IMR-90 (cell line): ENCODE data around the gene CHRM4. TPM values are rescaled to one million over a fixed set of nuclear protein-coding genes. Genes with fewer than 3 reads are reported as not detected.
A peak's percentile ranks its signal among the peaks of the same experiment; 100 is the strongest.

Experiments used
- ATAC-seq: fragments of 200-7000 bp; cut with Tn5 transposase; 2 replicates; pipeline ENCODE4 v1.9.1; 2020; ENCODE audit warnings: low read depth, mild to moderate bottlenecking, moderate library complexity
- BruUV-seq: library from RNA; stranded (reverse); fragments of 400-500 nt; replicated peaks from 2 replicates; lab custom pipeline; 2021; lab: Mats Ljungman, UMichigan
- CTCF ChIA-PET: fragments of 300-600 bp; formaldehyde crosslinking; extraction: SDS; loops from one replicate; lab custom pipeline; 2021; ENCODE audit warnings: antibody characterized with exemption; lab: Yijun Ruan, JAX
- POLR2A ChIA-PET: fragments of 300-600 bp; sonication (Branson Sonifier 250); formaldehyde crosslinking; loops from one replicate; lab custom pipeline; 2022; ENCODE audit warnings: antibody characterized with exemption; ENCODE audit not compliant: unreplicated experiment; lab: Charles Lee
- DNase-seq: peaks from one replicate; pipeline ENCODE4 v3.0.0; 2013
- H2AFZ ChIP-seq: replicated peaks from 2 replicates; pipeline ENCODE3; 2013; ENCODE audit warnings: low read length, mild to moderate bottlenecking; ENCODE audit not compliant: poor library complexity
- H2AK5ac ChIP-seq: 2 replicates; pipeline ENCODE4 v1.6.1; 2013; ENCODE audit warnings: low read depth, low read length, inconsistent platforms
- H2AK9ac ChIP-seq: replicated peaks from 2 replicates; pipeline ENCODE3; 2013; ENCODE audit warnings: mild to moderate bottlenecking, low read depth, low read length, moderate library complexity; ENCODE audit not compliant: poor library complexity
- H2BK120ac ChIP-seq: 2 replicates; pipeline ENCODE4 v1.6.1; 2013; ENCODE audit warnings: low read depth, low read length, inconsistent platforms
- H2BK15ac ChIP-seq: 3 replicates; pipeline ENCODE4 v1.6.1; 2013; ENCODE audit warnings: low read depth, low read length, inconsistent platforms
- H2BK20ac ChIP-seq: 2 replicates; pipeline ENCODE4 v1.6.1; 2013; ENCODE audit warnings: low read depth, mild to moderate bottlenecking, inconsistent platforms, low read length, moderate library complexity
- H2BK5ac ChIP-seq: 2 replicates; pipeline ENCODE4 v1.6.1; 2013; ENCODE audit warnings: mild to moderate bottlenecking, low read depth, low read length, inconsistent platforms; ENCODE audit not compliant: poor library complexity, severe bottlenecking
- H3K14ac ChIP-seq: replicated peaks from 2 replicates; pipeline ENCODE4 v1.6.1; 2013; ENCODE audit warnings: low read depth, low read length, inconsistent platforms
- H3K18ac ChIP-seq: 2 replicates; pipeline ENCODE4 v1.6.1; 2013; ENCODE audit warnings: low read depth, low read length, control low read depth
- H3K23ac ChIP-seq: 2 replicates; pipeline ENCODE4 v1.6.1; 2013; ENCODE audit warnings: low read depth, low read length, inconsistent platforms
- H3K27ac ChIP-seq: 2 replicates; pipeline ENCODE4 v1.5.1; 2013; ENCODE audit warnings: mild to moderate bottlenecking, control low read depth, low read length; ENCODE audit not compliant: insufficient read depth
- H3K27me3 ChIP-seq: 2 replicates; pipeline ENCODE4 v1.6.1; 2013; ENCODE audit warnings: low read length; ENCODE audit not compliant: control insufficient read depth, insufficient read depth
- H3K36me3 ChIP-seq: 2 replicates; pipeline ENCODE4 v1.6.1; 2013; ENCODE audit warnings: low read length, mixed read lengths; ENCODE audit not compliant: control insufficient read depth, insufficient read depth
- H3K4ac ChIP-seq: 2 replicates; pipeline ENCODE4 v1.6.1; 2013; ENCODE audit warnings: low read depth, low read length, inconsistent platforms
- H3K4me1 ChIP-seq: 2 replicates; pipeline ENCODE4 v1.6.1; 2013; ENCODE audit warnings: low read length, mixed read lengths; ENCODE audit not compliant: control insufficient read depth, insufficient read depth
- H3K4me2 ChIP-seq: 2 replicates; pipeline ENCODE4 v1.6.1; 2013; ENCODE audit warnings: low read depth, mild to moderate bottlenecking, control low read depth, low read length, moderate library complexity
- H3K4me3 ChIP-seq: 2 replicates; pipeline ENCODE4 v1.5.1; 2013; ENCODE audit warnings: low read depth, mild to moderate bottlenecking, control low read depth, low read length, moderate library complexity; ENCODE audit not compliant: insufficient read depth
- H3K56ac ChIP-seq: 2 replicates; pipeline ENCODE4 v1.6.1; 2013; ENCODE audit warnings: low read length, inconsistent platforms; ENCODE audit not compliant: insufficient read depth; ENCODE audit errors: extremely low read depth
- H3K79me1 ChIP-seq, 2 experiments: 2 replicates each; pipeline ENCODE4 v1.6.1; 2013; ENCODE audit warnings: low read length in 2 of 2, inconsistent platforms in 1 of 2, low read depth in 1 of 2
- H3K9ac ChIP-seq: 2 replicates; pipeline ENCODE4 v1.6.1; 2013; ENCODE audit warnings: low read depth, low read length, control low read depth
- H3K9me1 ChIP-seq: 2 replicates; pipeline ENCODE4 v1.6.1; 2013; ENCODE audit warnings: low read length, inconsistent platforms; ENCODE audit not compliant: insufficient read depth
- H3K9me3 ChIP-seq: 2 replicates; pipeline ENCODE4 v1.6.1; 2013; ENCODE audit warnings: low read length; ENCODE audit not compliant: control insufficient read depth, insufficient read depth
- H4K20me1 ChIP-seq: 2 replicates; pipeline ENCODE4 v1.6.1; 2013; ENCODE audit warnings: low read length, inconsistent platforms; ENCODE audit not compliant: insufficient read depth
- H4K5ac ChIP-seq: 2 replicates; pipeline ENCODE4 v1.6.1; 2013; ENCODE audit warnings: mild to moderate bottlenecking, low read depth, low read length, control low read depth
- H4K8ac ChIP-seq, 2 experiments: 2 replicates each; pipeline ENCODE4 v1.6.1; 2013; ENCODE audit warnings: low read depth in 2 of 2, low read length in 2 of 2, control low read depth in 1 of 2, inconsistent platforms in 1 of 2
- H4K91ac ChIP-seq: 2 replicates; pipeline ENCODE4 v1.6.1; 2013; ENCODE audit warnings: low read depth, low read length, inconsistent platforms; ENCODE audit not compliant: insufficient read depth
- BHLHE40 ChIP-seq: fragments of 150-350 bp; IDR thresholded peaks from 2 replicates; pipeline ENCODE4 v1.6.1; 2016; ENCODE audit warnings: mild to moderate bottlenecking, low read depth, low read length
- CEBPB ChIP-seq: IDR thresholded peaks from 2 replicates; pipeline ENCODE4 v1.6.1; 2012; ENCODE audit warnings: low read depth, low read length, improper control_type of control experiment
- CHD1 ChIP-seq: IDR thresholded peaks from 2 replicates; pipeline ENCODE4 v1.6.1; 2012; ENCODE audit warnings: low read depth, low read length, improper control_type of control experiment
- FOS ChIP-seq: fragments of 150-350 bp; IDR thresholded peaks from 2 replicates; pipeline ENCODE4 v1.6.1; 2016; ENCODE audit warnings: low read depth, low read length
- MAFK ChIP-seq: IDR thresholded peaks from 2 replicates; pipeline ENCODE4 v1.6.1; 2012; ENCODE audit warnings: low read depth, low read length, improper control_type of control experiment
- MAZ ChIP-seq: IDR thresholded peaks from 2 replicates; pipeline ENCODE4 v1.6.1; 2012; ENCODE audit warnings: low read depth, mild to moderate bottlenecking, low read length, improper control_type of control experiment, moderate library complexity, borderline replicate concordance
- MXI1 ChIP-seq: IDR thresholded peaks from 2 replicates; pipeline ENCODE4 v1.6.1; 2012; ENCODE audit warnings: low read depth, mild to moderate bottlenecking, low read length, moderate library complexity, borderline replicate concordance
- NFE2L2 ChIP-seq: fragments of 150-350 bp; IDR thresholded peaks from 2 replicates; pipeline ENCODE4 v1.6.1; 2016; ENCODE audit warnings: low read depth, mild to moderate bottlenecking, low read length
- POLR2A ChIP-seq: IDR thresholded peaks from 2 replicates; pipeline ENCODE4 v1.6.1; 2012; ENCODE audit warnings: mild to moderate bottlenecking, low read depth, low read length
- RCOR1 ChIP-seq: IDR thresholded peaks from 2 replicates; pipeline ENCODE4 v1.6.1; 2012; ENCODE audit warnings: mild to moderate bottlenecking, low read length, improper control_type of control experiment; ENCODE audit not compliant: insufficient replicate concordance
- RFX5 ChIP-seq: IDR thresholded peaks from 2 replicates; pipeline ENCODE4 v1.8.0; 2012; ENCODE audit warnings: low read depth, mild to moderate bottlenecking, low read length, moderate library complexity
- SMC3 ChIP-seq: fragments of 150-350 bp; IDR thresholded peaks from 2 replicates; pipeline ENCODE4 v1.6.1; 2016; ENCODE audit warnings: low read depth, mild to moderate bottlenecking, antibody characterized with exemption, low read length, moderate library complexity
- USF2 ChIP-seq: fragments of 150-350 bp; IDR thresholded peaks from 2 replicates; pipeline ENCODE4 v1.6.1; 2017; ENCODE audit warnings: mild to moderate bottlenecking, antibody characterized with exemption, low read length, low read depth
- WGBS, 2 experiments: methylation state at CpG; one replicate each; pipeline versions ENCODE4 v1.1.5 to v1.1.7; 2013; ENCODE audit warnings: missing lambda C conversion rate in 2 of 2; ENCODE audit not compliant: insufficient read length in 1 of 2; ENCODE audit errors: extremely low coverage in 2 of 2; 5-methylcytosine and 5-hydroxymethylcytosine counted together
- dilution Hi-C: fragments of 300-500 bp; cut with HindIII; formaldehyde crosslinking; loops from one replicate; pipeline ENCODE4 v1.14.3; 2018; ENCODE audit warnings: low sequenced_read_pairs; ENCODE audit not compliant: unreplicated experiment
- in situ Hi-C: fragments of 300-500 bp; cut with MboI; formaldehyde crosslinking; loops from 3 replicates; pipeline ENCODE4 v1.14.3; 2019; ENCODE audit warnings: low sequenced_read_pairs, inconsistent platforms, mixed read lengths
- intact Hi-C: fragments of 100-400 bp; cut with micrococcal nuclease; formaldehyde crosslinking; loops from 2 replicates; pipeline ENCODE4 v1.10.0; 2022
- polyA plus RNA-seq, 3 experiments: library from polyadenylated mRNA; depleted of rRNA; stranded (reverse); fragments of >200 nt; gene quantifications; 2 replicates each; pipeline ENCODE4 v1.2.3, GENCODE V29; 2012; ENCODE audit warnings: low replicate concordance in 1 of 3
- total RNA-seq: library from RNA; depleted of rRNA; stranded (reverse); fragments of >200 nt; gene quantifications from 2 replicates; pipeline ENCODE4 v1.2.3, GENCODE V29; 2012
- TF ChIP-seq, protein P1 (sequence below): conservative IDR thresholded peaks from 2 replicates; pipeline ENCODE4 v1.5.1; 2012; ENCODE audit warnings: mild to moderate bottlenecking, low read depth, low read length, improper control_type of control experiment
- TF ChIP-seq, protein P2 (sequence below): fragments of 150-350 bp; IDR thresholded peaks from 2 replicates; pipeline ENCODE4 v1.6.1; 2016; ENCODE audit warnings: low read depth, mild to moderate bottlenecking, low read length, moderate library complexity, borderline replicate concordance

Gene CHRM4
- total and polyA plus RNA-seq, 2 of the 4 experiments (the other 2 are of a cell fraction): 0.09 to 0.18 TPM

DNA sequence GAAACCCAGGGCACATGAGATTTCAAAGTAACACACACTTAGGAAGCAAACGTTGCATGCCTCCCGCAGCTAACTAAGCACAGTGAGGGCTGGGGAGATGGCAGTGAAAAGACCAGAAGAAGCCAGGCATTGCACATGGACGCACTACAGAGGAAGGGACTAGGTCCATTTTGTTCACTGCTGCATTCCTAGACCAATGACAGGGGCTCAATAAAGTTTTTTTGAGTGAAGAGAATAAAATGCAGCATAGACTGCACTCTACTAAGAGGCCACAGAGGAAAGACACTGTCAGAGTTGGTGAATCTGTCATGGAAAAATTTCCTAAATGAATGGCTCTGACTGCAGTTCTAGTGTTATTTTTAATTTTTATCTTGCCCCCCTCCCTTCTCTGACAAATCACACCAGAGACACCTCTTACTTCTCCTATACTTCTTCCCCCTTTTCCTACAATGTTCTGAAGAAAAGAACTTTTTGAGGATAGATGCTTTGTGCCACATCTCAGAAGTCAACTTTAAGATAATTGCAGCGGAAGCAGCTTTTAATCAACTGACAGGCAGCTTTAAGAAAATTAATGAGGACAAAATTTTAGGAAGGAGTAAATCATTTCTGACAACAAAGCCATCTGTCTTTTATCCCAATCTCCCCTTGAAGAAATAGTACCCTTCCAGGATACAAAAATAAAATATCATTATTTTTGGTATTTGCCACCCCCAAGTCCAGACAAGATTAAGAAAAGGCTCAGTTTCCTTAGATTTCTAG is 34.8 kb upstream of the CHRM4 start:
- Histone ChIP-seq H2AK5ac (no peak overlapping the region), H3K27ac (no peak overlapping the region), H3K56ac (no peak overlapping the region), H3K79me1 (peaks cover 0 to 9% of the 10 kb centered on the region in 2 experiments; a peak in 1 of 4 replicates), H2BK15ac (no peak overlapping the region), H4K8ac (no peak overlapping the region), H3K18ac (no peak overlapping the region), H3K23ac (no peak overlapping the region), H2BK120ac (no peak overlapping the region), H3K4me1 (no peaks in the 10 kb centered on the region), H2BK20ac (no peak overlapping the region), H3K9ac (no peak overlapping the region), H3K4ac (no peak overlapping the region), H2BK5ac (no peak overlapping the region), H3K27me3 (no peaks in the 10 kb centered on the region), H3K4me3 (no peak overlapping the region), H4K20me1 (no peaks in the 10 kb centered on the region), H3K4me2 (no peak overlapping the region), H2AFZ (no peak overlapping the region), H4K91ac (no peak overlapping the region), H3K9me3 (no peaks in the 10 kb centered on the region), H4K5ac (no peak overlapping the region), H2AK9ac (peak overlapping the region; percentile 31), H3K14ac (no peak overlapping the region), H3K36me3 (peaks cover 17% of the 10 kb centered on the region), H3K9me1 (peaks cover 4% of the 10 kb centered on the region; the same call in 1 of the 2 replicates)
- in situ Hi-C loops (no loop called here), intact Hi-C loops (no loop called here), dilution Hi-C loops (no loop called here)
- ATAC-seq (no peak), DNase-seq (no peak)
- POLR2A ChIA-PET: no interaction called here
- 100% methylated on average over 2 of the region's 4 CpGs; no CpG with 5 or more reads in 1 of the 2 experiments for WGBS, 2 experiments
- BruUV-seq: no TSS peak
- CTCF ChIA-PET: interaction anchor here (0.7 kb wide), 1 partner anchor 66 kb away, joined by 3 read pairs; no protein-coding TSS in a partner anchor
- TF ChIP-seq RCOR1 (no peak), RFX5 (no peak), NFE2L2 (no peak), CEBPB (no peak), MAZ (no peak), FOS (no peak), BHLHE40 (no peak), CHD1 (no peak), SMC3 (no peak), MAFK (no peak), USF2 (no peak), MXI1 (no peak), POLR2A (no peak)
- TF ChIP-seq, protein P1, sequence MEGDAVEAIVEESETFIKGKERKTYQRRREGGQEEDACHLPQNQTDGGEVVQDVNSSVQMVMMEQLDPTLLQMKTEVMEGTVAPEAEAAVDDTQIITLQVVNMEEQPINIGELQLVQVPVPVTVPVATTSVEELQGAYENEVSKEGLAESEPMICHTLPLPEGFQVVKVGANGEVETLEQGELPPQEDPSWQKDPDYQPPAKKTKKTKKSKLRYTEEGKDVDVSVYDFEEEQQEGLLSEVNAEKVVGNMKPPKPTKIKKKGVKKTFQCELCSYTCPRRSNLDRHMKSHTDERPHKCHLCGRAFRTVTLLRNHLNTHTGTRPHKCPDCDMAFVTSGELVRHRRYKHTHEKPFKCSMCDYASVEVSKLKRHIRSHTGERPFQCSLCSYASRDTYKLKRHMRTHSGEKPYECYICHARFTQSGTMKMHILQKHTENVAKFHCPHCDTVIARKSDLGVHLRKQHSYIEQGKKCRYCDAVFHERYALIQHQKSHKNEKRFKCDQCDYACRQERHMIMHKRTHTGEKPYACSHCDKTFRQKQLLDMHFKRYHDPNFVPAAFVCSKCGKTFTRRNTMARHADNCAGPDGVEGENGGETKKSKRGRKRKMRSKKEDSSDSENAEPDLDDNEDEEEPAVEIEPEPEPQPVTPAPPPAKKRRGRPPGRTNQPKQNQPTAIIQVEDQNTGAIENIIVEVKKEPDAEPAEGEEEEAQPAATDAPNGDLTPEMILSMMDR: no peak
- TF ChIP-seq, protein P2, sequence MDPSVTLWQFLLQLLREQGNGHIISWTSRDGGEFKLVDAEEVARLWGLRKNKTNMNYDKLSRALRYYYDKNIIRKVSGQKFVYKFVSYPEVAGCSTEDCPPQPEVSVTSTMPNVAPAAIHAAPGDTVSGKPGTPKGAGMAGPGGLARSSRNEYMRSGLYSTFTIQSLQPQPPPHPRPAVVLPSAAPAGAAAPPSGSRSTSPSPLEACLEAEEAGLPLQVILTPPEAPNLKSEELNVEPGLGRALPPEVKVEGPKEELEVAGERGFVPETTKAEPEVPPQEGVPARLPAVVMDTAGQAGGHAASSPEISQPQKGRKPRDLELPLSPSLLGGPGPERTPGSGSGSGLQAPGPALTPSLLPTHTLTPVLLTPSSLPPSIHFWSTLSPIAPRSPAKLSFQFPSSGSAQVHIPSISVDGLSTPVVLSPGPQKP: no peak
